B cell (primary cell): ENCODE results near the gene APOL3. TPM values are rescaled to one million over a fixed set of nuclear protein-coding genes. Genes with fewer than 3 reads are reported as not detected.
"Not testable (repeated sequence)": the region's sequence is repeated elsewhere in the genome, so short reads cannot be mapped to it uniquely, and the experiment has no call there.

ENCODE experiments used
- ATAC-seq: fragments of 200-7000 bp; cut with Tn5 transposase; one replicate; pipeline ENCODE4 v1.10.0; 2021; ENCODE audit warnings: low read depth, mild to moderate bottlenecking, moderate number of reproducible peaks, moderate library complexity
- CTCF ChIA-PET: fragments of 350-600 bp; sonication (Branson Sonifier 250); formaldehyde crosslinking; loops from one replicate; lab custom pipeline; 2021; ENCODE audit warnings: antibody characterized with exemption, inconsistent platforms; lab: Charles Lee
- POLR2A ChIA-PET: fragments of 350-600 bp; sonication (Branson Sonifier 250); formaldehyde crosslinking; loops from one replicate; lab custom pipeline; 2021; ENCODE audit warnings: antibody characterized with exemption; lab: Charles Lee
- DNase-seq: peaks from one replicate; pipeline ENCODE4 v3.0.0; 2013
- H2AFZ ChIP-seq: 2 replicates; pipeline ENCODE4 v1.6.1; 2012; ENCODE audit warnings: mild to moderate bottlenecking, low read depth, low read length; ENCODE audit not compliant: insufficient read depth, poor library complexity, severe bottlenecking
- H3K27ac ChIP-seq, 2 donors: 1 replicate in 1 of 2; 2 replicates in 1 of 2; pipeline ENCODE4 v1.5.1; 2012 to 2013; ENCODE audit warnings: low read length in 2 of 2, mild to moderate bottlenecking in 2 of 2, moderate library complexity in 1 of 2
- H3K27me3 ChIP-seq, 4 experiments: fragments of 200-600 bp in 1 of 4; sonication (generic) in 1 of 4; replicated peaks in 1 of 4; 1 replicate in 2 of 4; 2 replicates in 2 of 4; pipeline versions ENCODE4 v1.6.1 to v1.7.0; 2013 to 2016; ENCODE audit warnings: low read length in 3 of 4, mild to moderate bottlenecking in 2 of 4, mixed read lengths in 1 of 4, moderate library complexity in 1 of 4; ENCODE audit not compliant: insufficient read depth in 4 of 4, control insufficient read depth in 3 of 4; ENCODE audit errors: control extremely low read depth in 1 of 4
- H3K36me3 ChIP-seq, 2 experiments: replicated peaks in 1 of 2; 1 replicate in 1 of 2; 2 replicates in 1 of 2; pipeline versions ENCODE4 v1.6.1 to v1.7.1; 2013; ENCODE audit warnings: low read length in 1 of 2; ENCODE audit not compliant: insufficient read depth in 2 of 2, control insufficient read depth in 1 of 2; ENCODE audit errors: control extremely low read depth in 1 of 2, extremely low read depth in 1 of 2
- H3K4me1 ChIP-seq, 2 donors: fragments of 200-600 bp in 1 of 2; sonication (generic) in 1 of 2; 1 replicate in 1 of 2; 2 replicates in 1 of 2; pipeline versions ENCODE4 v1.5.1 to v1.6.1; 2013 to 2017; ENCODE audit warnings: low read length in 2 of 2; ENCODE audit not compliant: control insufficient read depth in 2 of 2, insufficient read depth in 2 of 2
- H3K4me2 ChIP-seq: replicated peaks from 2 replicates; pipeline ENCODE3; 2012; ENCODE audit warnings: mild to moderate bottlenecking, low read depth, low read length; ENCODE audit not compliant: poor library complexity, severe bottlenecking
- H3K4me3 ChIP-seq, 5 experiments: fragments of 200-600 bp in 1 of 5; sonication (generic) in 1 of 5; 1 replicate in 3 of 5; 2 replicates in 2 of 5; pipeline versions ENCODE4 v1.5.1 to v1.7.0; 2011 to 2016; ENCODE audit warnings: low read length in 4 of 5, mild to moderate bottlenecking in 4 of 5, low read depth in 2 of 5, control low read depth in 1 of 5, moderate library complexity in 1 of 5; ENCODE audit not compliant: insufficient read depth in 1 of 5; ENCODE audit errors: control extremely low read depth in 1 of 5, extremely low read depth in 1 of 5
- H3K79me2 ChIP-seq: fragments of 200-600 bp; sonication (generic); one replicate; pipeline ENCODE4 v1.6.0; 2016; ENCODE audit warnings: low read length; ENCODE audit not compliant: control insufficient read depth, insufficient read depth
- H3K9ac ChIP-seq: fragments of 200-600 bp; sonication (generic); 2 replicates; pipeline ENCODE4 v1.6.1; 2017; ENCODE audit warnings: mild to moderate bottlenecking, low read length, moderate library complexity
- H3K9me3 ChIP-seq, 3 donors: one replicate each; pipeline versions ENCODE4 v1.6.1 to v1.7.1; 2013; ENCODE audit warnings: low read length in 2 of 3; ENCODE audit not compliant: control insufficient read depth in 2 of 3, insufficient read depth in 1 of 3; ENCODE audit errors: control extremely low read depth in 1 of 3
- H4K20me1 ChIP-seq: 2 replicates; pipeline ENCODE4 v1.6.0; 2012; ENCODE audit warnings: mild to moderate bottlenecking, low read length; ENCODE audit not compliant: insufficient read depth, control insufficient read depth, poor library complexity, severe bottlenecking
- H3K27ac Mint-ChIP-seq: one replicate; pipeline ENCODE4 v1.8.0; 2021; ENCODE audit warnings: mixed read lengths
- H3K27me3 Mint-ChIP-seq: one replicate; pipeline ENCODE4 v1.8.0; 2021; ENCODE audit warnings: mixed read lengths
- H3K4me1 Mint-ChIP-seq: one replicate; pipeline ENCODE4 v1.8.0; 2021; ENCODE audit warnings: mixed read lengths
- H3K4me3 Mint-ChIP-seq: one replicate; pipeline ENCODE4 v1.8.0; 2021; ENCODE audit warnings: mixed read lengths
- H3K9me3 Mint-ChIP-seq: one replicate; pipeline ENCODE4 v1.8.0; 2022; ENCODE audit warnings: mixed read lengths; ENCODE audit not compliant: insufficient read depth
- EZH2 ChIP-seq: IDR thresholded peaks from 2 replicates; pipeline ENCODE4 v1.6.1; 2012; ENCODE audit warnings: borderline replicate concordance, low read depth, mild to moderate bottlenecking, moderate library complexity, low read length; ENCODE audit not compliant: insufficient read depth, poor library complexity, severe bottlenecking
- WGBS: methylation state at CpG from one replicate; pipeline ENCODE4 v1.1.5; 2013; ENCODE audit warnings: missing lambda C conversion rate; ENCODE audit not compliant: insufficient coverage; 5-methylcytosine and 5-hydroxymethylcytosine counted together
- intact Hi-C: fragments of 100-400 bp; cut with micrococcal nuclease; formaldehyde crosslinking; loops from one replicate; pipeline ENCODE4 v1.10.0; 2022
- polyA plus RNA-seq: library from polyadenylated mRNA; depleted of rRNA; stranded (reverse); fragments of >200 nt; gene quantifications from 2 replicates; pipeline ENCODE4 v1.2.3, GENCODE V29; 2012
- total RNA-seq, 2 donors: library from RNA; stranded (reverse); fragments of 120-200 nt in 1 of 2; gene quantifications; 1 replicate in 1 of 2; 2 replicates in 1 of 2; pipeline versions ENCODE4 v1.2.3 to v1.2.4, GENCODE V29; 2013 to 2022
- TF ChIP-seq, protein P1 (sequence below): fragments of 200-600 bp; IDR thresholded peaks from one replicate; pipeline ENCODE4 v1.8.0; 2022; ENCODE audit warnings: antibody characterized with exemption, mild to moderate bottlenecking

The APOL3 gene
- total and polyA plus RNA-seq, 2 donors (not counting 1 experiment from before 2014, with no cell fraction given), result 55.0 to 97.2 TPM

DNA sequence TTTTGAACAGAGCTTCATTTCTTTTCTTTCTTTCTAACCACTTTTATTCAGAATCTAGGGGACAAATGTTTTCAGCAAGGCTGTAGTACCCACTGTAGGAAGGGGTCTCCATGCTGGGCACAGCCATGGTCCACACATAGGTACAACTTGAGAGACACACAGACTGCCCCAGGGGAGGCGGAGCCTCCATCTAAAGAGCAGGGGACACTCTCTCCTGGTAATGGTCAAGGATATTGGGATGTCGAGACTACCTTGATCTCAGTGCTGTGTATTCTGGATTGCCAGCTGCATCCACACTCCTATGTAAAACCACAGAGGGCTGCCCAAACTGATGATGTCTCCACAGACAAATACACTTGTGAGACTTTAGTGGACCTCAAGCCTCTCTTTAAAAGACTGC lies 2.9 kb upstream of the APOL3 start:
- ATAC-seq, result no peak

DNA sequence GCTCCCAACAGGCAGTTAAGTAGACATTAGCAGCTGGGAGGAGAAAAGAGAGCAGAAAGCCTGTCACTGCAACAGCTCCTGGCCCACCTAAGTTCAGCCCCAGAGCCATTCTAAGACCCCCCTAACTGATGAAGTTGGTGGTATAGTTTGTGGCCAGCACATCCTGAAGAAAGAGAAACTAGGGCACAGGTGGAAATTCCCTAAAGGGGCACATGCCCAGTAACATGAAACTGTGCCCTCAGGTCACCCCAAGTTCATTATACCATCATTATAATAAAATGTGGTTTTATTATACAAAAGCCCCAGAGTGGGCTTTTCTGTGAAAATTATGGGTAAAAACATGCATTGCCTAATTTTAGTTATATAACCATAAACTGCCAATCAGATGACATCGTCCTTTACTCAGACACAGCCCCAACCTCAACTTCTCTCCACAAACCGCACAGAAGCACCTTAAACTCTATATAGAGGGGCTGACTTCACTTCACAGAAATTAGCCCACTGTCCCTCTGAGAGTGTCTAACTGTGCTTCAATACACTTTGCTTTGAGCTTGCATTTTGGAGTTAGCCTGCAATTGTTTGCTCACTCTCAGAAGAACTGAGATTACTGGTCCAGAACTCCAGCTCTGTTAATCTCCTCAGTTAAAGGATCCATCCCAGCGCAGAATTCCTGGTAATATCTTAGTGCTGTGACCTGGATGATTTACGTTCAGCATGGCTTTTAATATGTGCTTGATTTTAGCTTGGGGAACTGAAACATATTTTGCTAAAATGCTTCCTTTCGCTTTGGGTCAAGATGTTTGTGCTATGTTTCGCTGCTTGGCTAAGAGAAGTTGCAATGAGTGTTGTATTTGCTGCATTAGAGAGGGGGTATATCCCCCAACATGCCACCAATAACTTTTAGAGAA lies 1.8 kb upstream of the APOL3 start:
- intact Hi-C loops, result loop anchor here (5.0 kb wide), 1 partner anchor 810 kb away; no protein-coding TSS in a partner anchor
- peak overlapping the region in 4 of 5 experiments; percentile 18 to 43 (median 36) for H3K4me3 ChIP-seq
- peak; percentile 59 for ATAC-seq

More for the DNA sequence above, 2.9 kb upstream of the APOL3 start:
- H3K4me3 Mint-ChIP-seq, result peak overlapping the region; percentile 56
- CTCF ChIA-PET, result interaction anchor here (0.6 to 12.5 kb wide), 9 partner anchors 10 to 689 kb away, joined by 3 to 182 read pairs (median 4); partner anchors contain the start of gene APOL2
- H3K27ac Mint-ChIP-seq, result peak overlapping the region; percentile 97
- DNase-seq, result no peak
- no peaks in the 10 kb centered on the region for H3K27me3 Mint-ChIP-seq
- no peaks in the 10 kb centered on the region for H4K20me1 ChIP-seq
- H2AFZ ChIP-seq, result peak overlapping the region; percentile 19
- no peaks in the 10 kb centered on the region for H3K9me3 ChIP-seq
- intact Hi-C loops, result loop anchor here (5.0 kb wide), 1 partner anchor 811 kb away; no protein-coding TSS in a partner anchor
- H3K79me2 ChIP-seq, result peaks cover 24% of the 10 kb centered on the region
- peak overlapping the region; percentile 57 for H3K9ac ChIP-seq
- H3K9me3 Mint-ChIP-seq, result no peaks in the 10 kb centered on the region
- no peaks in the 10 kb centered on the region for H3K27me3 ChIP-seq
- H3K4me2 ChIP-seq, result peak overlapping the region; percentile 93
- WGBS, result 100% methylated on average over 1 of the region's 2 CpGs
- no peak overlapping the region for H3K4me3 ChIP-seq
- H3K4me1 ChIP-seq, result peaks cover 52 to 65% of the 10 kb centered on the region in 2 donors
- H3K27ac ChIP-seq, result peak overlapping the region; percentile 92 to 98
- no peaks in the 10 kb centered on the region for H3K36me3 ChIP-seq
- POLR2A ChIA-PET, result no interaction called here
- TF ChIP-seq EZH2, result no peak
- H3K4me1 Mint-ChIP-seq, result peaks cover 76% of the 10 kb centered on the region

DNA sequence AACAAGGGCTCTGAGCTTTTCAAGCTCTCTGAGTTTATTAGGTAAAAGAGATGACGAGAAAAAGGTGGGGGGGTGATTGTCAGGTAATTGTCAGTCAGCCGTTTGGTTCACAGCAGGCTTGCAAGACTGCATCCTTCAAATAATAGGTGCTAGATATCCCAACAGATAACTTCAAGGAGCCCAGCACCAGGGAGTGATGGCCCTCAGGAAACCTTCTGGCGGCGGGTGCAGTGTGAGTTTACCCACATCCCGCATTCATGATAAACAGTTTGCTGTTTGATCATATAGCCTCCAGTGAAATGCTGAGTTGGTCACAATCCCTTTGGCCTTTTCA lies 1.2 kb upstream of the APOL3 start:
- H4K20me1 ChIP-seq, POLR2A ChIA-PET, H3K36me3 ChIP-seq, H3K9me3 ChIP-seq, H3K27me3 Mint-ChIP-seq, H3K27me3 ChIP-seq, ATAC-seq, H3K9me3 Mint-ChIP-seq, DNase-seq, H2AFZ ChIP-seq: not testable (repeated sequence)
- H3K4me3 ChIP-seq, result peak overlapping the region in 1 of 5 experiments; percentile 37
- peaks cover 41% of the 10 kb centered on the region for H3K79me2 ChIP-seq
- Mint-ChIP-seq H3K27ac (peak overlapping the region; percentile 97), H3K4me1 (peaks cover 88% of the 10 kb centered on the region), H3K4me3 (peak overlapping the region; percentile 93)
- H3K27ac ChIP-seq, result peak overlapping the region; percentile 92 to 98
- H3K4me2 ChIP-seq, result peak overlapping the region; percentile 93
- H3K4me1 ChIP-seq, result peaks cover 70 to 75% of the 10 kb centered on the region in 2 donors
- intact Hi-C loops, result loop anchor here (2.0 to 5.0 kb wide), 2 partner anchors 77 to 809 kb away; partner anchors contain the start of gene APOL2
- H3K9ac ChIP-seq, result peak overlapping the region; percentile 57
- 53% methylated on average over 3 of the region's 5 CpGs for WGBS
- CTCF ChIA-PET, result interaction anchor here (2.7 to 12.5 kb wide), 3 partner anchors 8 to 325 kb away, joined by 10 to 182 read pairs (median 13); no protein-coding TSS in a partner anchor

More for the DNA sequence above, 1.8 kb upstream of the APOL3 start:
- ChIA-PET POLR2A (interaction anchor here (1.0 kb wide), 1 partner anchor 18 kb away, joined by 3 read pairs; no protein-coding TSS in a partner anchor), CTCF (interaction anchor here (0.6 to 12.5 kb wide), 12 partner anchors 9 to 690 kb away, joined by 3 to 182 read pairs (median 4); partner anchors contain the start of gene APOL2)
- H2AFZ ChIP-seq, result peak overlapping the region; percentile 23
- peak overlapping the region; percentile 92 to 98 for H3K27ac ChIP-seq
- DNase-seq, result peak; percentile 70
- Mint-ChIP-seq H3K27ac (peak overlapping the region; percentile 97), H3K9me3 (no peaks in the 10 kb centered on the region), H3K4me1 (peaks cover 85% of the 10 kb centered on the region), H3K27me3 (no peaks in the 10 kb centered on the region), H3K4me3 (peak overlapping the region; percentile 93)
- no peaks in the 10 kb centered on the region for H4K20me1 ChIP-seq
- no peaks in the 10 kb centered on the region for H3K36me3 ChIP-seq
- peaks cover 64 to 75% of the 10 kb centered on the region in 2 donors for H3K4me1 ChIP-seq
- 0% methylated on average over 3 of the region's 6 CpGs for WGBS
- no peaks in the 10 kb centered on the region for H3K27me3 ChIP-seq
- peaks cover 35% of the 10 kb centered on the region for H3K79me2 ChIP-seq
- H3K9me3 ChIP-seq, result no peaks in the 10 kb centered on the region
- TF ChIP-seq, protein P1, sequence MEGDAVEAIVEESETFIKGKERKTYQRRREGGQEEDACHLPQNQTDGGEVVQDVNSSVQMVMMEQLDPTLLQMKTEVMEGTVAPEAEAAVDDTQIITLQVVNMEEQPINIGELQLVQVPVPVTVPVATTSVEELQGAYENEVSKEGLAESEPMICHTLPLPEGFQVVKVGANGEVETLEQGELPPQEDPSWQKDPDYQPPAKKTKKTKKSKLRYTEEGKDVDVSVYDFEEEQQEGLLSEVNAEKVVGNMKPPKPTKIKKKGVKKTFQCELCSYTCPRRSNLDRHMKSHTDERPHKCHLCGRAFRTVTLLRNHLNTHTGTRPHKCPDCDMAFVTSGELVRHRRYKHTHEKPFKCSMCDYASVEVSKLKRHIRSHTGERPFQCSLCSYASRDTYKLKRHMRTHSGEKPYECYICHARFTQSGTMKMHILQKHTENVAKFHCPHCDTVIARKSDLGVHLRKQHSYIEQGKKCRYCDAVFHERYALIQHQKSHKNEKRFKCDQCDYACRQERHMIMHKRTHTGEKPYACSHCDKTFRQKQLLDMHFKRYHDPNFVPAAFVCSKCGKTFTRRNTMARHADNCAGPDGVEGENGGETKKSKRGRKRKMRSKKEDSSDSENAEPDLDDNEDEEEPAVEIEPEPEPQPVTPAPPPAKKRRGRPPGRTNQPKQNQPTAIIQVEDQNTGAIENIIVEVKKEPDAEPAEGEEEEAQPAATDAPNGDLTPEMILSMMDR, result no peak
- TF ChIP-seq EZH2, result no peak
- peak overlapping the region; percentile 93 for H3K4me2 ChIP-seq
- peak overlapping the region; percentile 57 for H3K9ac ChIP-seq
